WTC11 (cell line): ENCODE measurements around the gene BOD1L1.

ENCODE experiments used
- ARID4B ChIP-seq: sonication (generic); formaldehyde crosslinking; IDR thresholded peaks from 2 replicates; pipeline ENCODE4 v1.8.0; 2023; ENCODE audit warnings: missing genetic modification reagents, mild to moderate bottlenecking, borderline replicate concordance
- ATF3 ChIP-seq: sonication (generic); formaldehyde crosslinking; conservative IDR thresholded peaks from 2 replicates; pipeline ENCODE4 v1.8.1; 2022; ENCODE audit warnings: mild to moderate bottlenecking, missing genetic modification reagents
- CREB1 ChIP-seq: sonication (generic); formaldehyde crosslinking; IDR thresholded peaks from 2 replicates; pipeline ENCODE4 v1.8.0; 2023; ENCODE audit warnings: mild to moderate bottlenecking, missing genetic modification reagents
- CREM ChIP-seq: sonication (generic); formaldehyde crosslinking; IDR thresholded peaks from 2 replicates; pipeline ENCODE4 v1.8.1; 2022; ENCODE audit warnings: mild to moderate bottlenecking, missing genetic modification reagents, moderate library complexity
- ESRRA ChIP-seq: sonication (generic); formaldehyde crosslinking; IDR thresholded peaks from 2 replicates; pipeline ENCODE4 v1.8.1; 2022; ENCODE audit warnings: mild to moderate bottlenecking, missing genetic modification reagents, borderline replicate concordance
- FOXK1 ChIP-seq: sonication (generic); formaldehyde crosslinking; IDR thresholded peaks from 2 replicates; pipeline ENCODE4 v1.8.0; 2022; ENCODE audit warnings: mild to moderate bottlenecking, moderate library complexity, missing genetic modification reagents
- KAT7 ChIP-seq: sonication (generic); formaldehyde crosslinking; IDR thresholded peaks from 2 replicates; pipeline ENCODE4 v1.8.1; 2023; ENCODE audit warnings: missing genetic modification reagents, mild to moderate bottlenecking, borderline replicate concordance
- ZNF263 ChIP-seq: sonication (generic); formaldehyde crosslinking; IDR thresholded peaks from 2 replicates; pipeline ENCODE4 v1.8.1; 2022; ENCODE audit warnings: low read depth, mild to moderate bottlenecking, moderate library complexity, missing genetic modification reagents
- TF ChIP-seq, protein P1 (sequence below): sonication (generic); formaldehyde crosslinking; IDR thresholded peaks from 2 replicates; pipeline ENCODE4 v1.8.1; 2022; ENCODE audit warnings: mild to moderate bottlenecking, moderate library complexity, missing genetic modification reagents
- TF ChIP-seq, protein P2 (sequence below): fragments of 200-600 bp; IDR thresholded peaks from 2 replicates; pipeline ENCODE4 v1.8.0; 2022; ENCODE audit warnings: antibody characterized with exemption
- TF ChIP-seq, protein P3 (sequence below): fragments of 250-450 bp; sonication (Bioruptor Pico); IDR thresholded peaks from 2 replicates; pipeline ENCODE4 v2.1.2; 2022; ENCODE audit warnings: mild to moderate bottlenecking, moderate library complexity
- TF ChIP-seq, protein P4 (sequence below): sonication (generic); formaldehyde crosslinking; IDR thresholded peaks from 2 replicates; pipeline ENCODE4 v1.8.0; 2022; ENCODE audit warnings: mild to moderate bottlenecking, missing genetic modification reagents

DNA sequence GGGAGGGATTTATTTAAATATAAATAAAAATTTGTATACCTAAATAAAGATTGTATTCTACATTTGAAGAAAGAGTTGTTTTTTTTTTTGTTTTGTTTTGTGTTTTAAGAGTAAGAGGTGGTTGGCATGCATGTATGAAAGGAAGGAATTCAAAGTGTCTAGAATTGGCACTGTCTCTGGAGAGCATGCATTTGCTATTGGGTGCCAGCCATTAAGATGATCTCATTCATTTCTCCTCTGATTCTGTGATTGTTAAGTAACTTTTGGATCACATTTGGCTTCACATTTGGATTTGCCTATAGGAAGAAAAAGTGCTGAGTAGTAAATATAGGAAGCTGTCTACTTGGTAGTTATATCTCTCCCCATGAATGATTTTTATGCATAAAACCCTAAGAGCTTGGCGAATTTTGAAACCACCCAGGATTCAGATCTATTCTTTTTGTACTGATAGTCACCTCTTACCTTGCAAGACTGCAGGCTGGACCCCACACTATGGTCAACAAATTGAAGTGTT lies 7.8 kb upstream of the BOD1L1 start:
- TF ChIP-seq KAT7 (CRISPR knock-in tag) (no peak), CREB1 (CRISPR knock-in tag) (no peak), CREM (CRISPR knock-in tag) (no peak), ZNF263 (CRISPR knock-in tag) (no peak), ARID4B (CRISPR knock-in tag) (no peak), FOXK1 (no peak), ATF3 (CRISPR knock-in tag) (no peak), ESRRA (CRISPR knock-in tag) (no peak)
- TF ChIP-seq, protein P1, sequence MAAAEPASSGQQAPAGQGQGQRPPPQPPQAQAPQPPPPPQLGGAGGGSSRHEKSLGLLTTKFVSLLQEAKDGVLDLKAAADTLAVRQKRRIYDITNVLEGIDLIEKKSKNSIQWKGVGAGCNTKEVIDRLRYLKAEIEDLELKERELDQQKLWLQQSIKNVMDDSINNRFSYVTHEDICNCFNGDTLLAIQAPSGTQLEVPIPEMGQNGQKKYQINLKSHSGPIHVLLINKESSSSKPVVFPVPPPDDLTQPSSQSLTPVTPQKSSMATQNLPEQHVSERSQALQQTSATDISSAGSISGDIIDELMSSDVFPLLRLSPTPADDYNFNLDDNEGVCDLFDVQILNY (CRISPR knock-in tag), result no peak
- TF ChIP-seq, protein P2, sequence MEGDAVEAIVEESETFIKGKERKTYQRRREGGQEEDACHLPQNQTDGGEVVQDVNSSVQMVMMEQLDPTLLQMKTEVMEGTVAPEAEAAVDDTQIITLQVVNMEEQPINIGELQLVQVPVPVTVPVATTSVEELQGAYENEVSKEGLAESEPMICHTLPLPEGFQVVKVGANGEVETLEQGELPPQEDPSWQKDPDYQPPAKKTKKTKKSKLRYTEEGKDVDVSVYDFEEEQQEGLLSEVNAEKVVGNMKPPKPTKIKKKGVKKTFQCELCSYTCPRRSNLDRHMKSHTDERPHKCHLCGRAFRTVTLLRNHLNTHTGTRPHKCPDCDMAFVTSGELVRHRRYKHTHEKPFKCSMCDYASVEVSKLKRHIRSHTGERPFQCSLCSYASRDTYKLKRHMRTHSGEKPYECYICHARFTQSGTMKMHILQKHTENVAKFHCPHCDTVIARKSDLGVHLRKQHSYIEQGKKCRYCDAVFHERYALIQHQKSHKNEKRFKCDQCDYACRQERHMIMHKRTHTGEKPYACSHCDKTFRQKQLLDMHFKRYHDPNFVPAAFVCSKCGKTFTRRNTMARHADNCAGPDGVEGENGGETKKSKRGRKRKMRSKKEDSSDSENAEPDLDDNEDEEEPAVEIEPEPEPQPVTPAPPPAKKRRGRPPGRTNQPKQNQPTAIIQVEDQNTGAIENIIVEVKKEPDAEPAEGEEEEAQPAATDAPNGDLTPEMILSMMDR, result no peak
- TF ChIP-seq, protein P3, sequence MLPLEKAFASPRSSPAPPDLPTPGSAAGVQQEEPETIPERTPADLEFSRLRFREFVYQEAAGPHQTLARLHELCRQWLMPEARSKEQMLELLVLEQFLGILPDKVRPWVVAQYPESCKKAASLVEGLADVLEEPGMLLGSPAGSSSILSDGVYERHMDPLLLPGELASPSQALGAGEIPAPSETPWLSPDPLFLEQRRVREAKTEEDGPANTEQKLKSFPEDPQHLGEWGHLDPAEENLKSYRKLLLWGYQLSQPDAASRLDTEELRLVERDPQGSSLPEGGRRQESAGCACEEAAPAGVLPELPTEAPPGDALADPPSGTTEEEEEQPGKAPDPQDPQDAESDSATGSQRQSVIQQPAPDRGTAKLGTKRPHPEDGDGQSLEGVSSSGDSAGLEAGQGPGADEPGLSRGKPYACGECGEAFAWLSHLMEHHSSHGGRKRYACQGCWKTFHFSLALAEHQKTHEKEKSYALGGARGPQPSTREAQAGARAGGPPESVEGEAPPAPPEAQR (CRISPR knock-in tag), result no peak
- TF ChIP-seq, protein P4, sequence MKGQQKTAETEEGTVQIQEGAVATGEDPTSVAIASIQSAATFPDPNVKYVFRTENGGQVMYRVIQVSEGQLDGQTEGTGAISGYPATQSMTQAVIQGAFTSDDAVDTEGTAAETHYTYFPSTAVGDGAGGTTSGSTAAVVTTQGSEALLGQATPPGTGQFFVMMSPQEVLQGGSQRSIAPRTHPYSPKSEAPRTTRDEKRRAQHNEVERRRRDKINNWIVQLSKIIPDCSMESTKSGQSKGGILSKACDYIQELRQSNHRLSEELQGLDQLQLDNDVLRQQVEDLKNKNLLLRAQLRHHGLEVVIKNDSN, result no peak
